WTC11 (cell line): ENCODE results near the gene TTC39B. TPM values are rescaled to one million over a fixed set of nuclear protein-coding genes. Genes with fewer than 3 reads are reported as not detected.

Experiments
- ATAC-seq: fragments of 200-7000 bp; cut with Tn5 transposase; 2 replicates; pipeline ENCODE4 v1.10.0; 2021; ENCODE audit warnings: mild to moderate bottlenecking, moderate library complexity
- CTCF ChIA-PET: fragments of 300-600 bp; sonication (Branson Sonifier 250); formaldehyde crosslinking; loops from one replicate; lab custom pipeline; 2021; ENCODE audit warnings: antibody characterized with exemption; lab: Charles Lee
- POLR2A ChIA-PET: fragments of 350-600 bp; sonication (Branson Sonifier 250); formaldehyde crosslinking; loops from one replicate; lab custom pipeline; 2021; ENCODE audit warnings: antibody characterized with exemption; lab: Charles Lee
- DNase-seq: peaks from one replicate; pipeline ENCODE4 v3.0.0; 2021; ENCODE audit warnings: low spot score
- H3K27ac Mint-ChIP-seq: 2 replicates; pipeline ENCODE4 v1.8.0; 2021; ENCODE audit warnings: mixed read lengths
- H3K27me3 Mint-ChIP-seq: 2 replicates; pipeline ENCODE4 v1.8.0; 2021; ENCODE audit warnings: low read depth, mild to moderate bottlenecking, moderate library complexity, mixed read lengths
- H3K36me3 Mint-ChIP-seq: 2 replicates; pipeline ENCODE4 v1.8.0; 2021; ENCODE audit warnings: mixed read lengths
- H3K4me1 Mint-ChIP-seq: 2 replicates; pipeline ENCODE4 v1.8.0; 2022; ENCODE audit warnings: mixed read lengths
- H3K4me3 Mint-ChIP-seq: 2 replicates; pipeline ENCODE4 v1.8.0; 2021; ENCODE audit warnings: mild to moderate bottlenecking, moderate library complexity, mixed read lengths
- H3K9me3 Mint-ChIP-seq: 2 replicates; pipeline ENCODE4 v1.8.0; 2021; ENCODE audit warnings: mixed read lengths
- AFF4 ChIP-seq: sonication (generic); formaldehyde crosslinking; IDR thresholded peaks from 2 replicates; pipeline ENCODE4 v1.8.1; 2023; ENCODE audit warnings: mild to moderate bottlenecking, missing genetic modification reagents, borderline replicate concordance
- FOXP1 ChIP-seq: sonication (generic); formaldehyde crosslinking; IDR thresholded peaks from 2 replicates; pipeline ENCODE4 v1.8.0; 2022; ENCODE audit warnings: missing genetic modification reagents, mild to moderate bottlenecking, moderate library complexity, borderline replicate concordance
- FOXP4 ChIP-seq: sonication (generic); formaldehyde crosslinking; IDR thresholded peaks from 2 replicates; pipeline ENCODE4 v1.8.0; 2022; ENCODE audit warnings: mild to moderate bottlenecking, missing genetic modification reagents
- IRF2 ChIP-seq: sonication (generic); formaldehyde crosslinking; IDR thresholded peaks from 2 replicates; pipeline ENCODE4 v1.8.0; 2022; ENCODE audit warnings: low read depth, missing genetic modification reagents, borderline replicate concordance
- NFATC4 ChIP-seq: fragments of 250-450 bp; sonication (Bioruptor Pico); IDR thresholded peaks from 2 replicates; pipeline ENCODE4 v1.9.0; 2021; ENCODE audit warnings: mild to moderate bottlenecking
- SMAD3 ChIP-seq: sonication (generic); formaldehyde crosslinking; IDR thresholded peaks from 2 replicates; pipeline ENCODE4 v1.8.0; 2022; ENCODE audit warnings: missing genetic modification reagents, mild to moderate bottlenecking, borderline replicate concordance
- SP1 ChIP-seq: sonication (generic); formaldehyde crosslinking; conservative IDR thresholded peaks from 2 replicates; pipeline ENCODE4 v1.8.1; 2022; ENCODE audit warnings: missing genetic modification reagents
- TP53 ChIP-seq: sonication (generic); formaldehyde crosslinking; IDR thresholded peaks from 2 replicates; pipeline ENCODE4 v1.8.1; 2023; ENCODE audit warnings: mild to moderate bottlenecking, missing genetic modification reagents
- ZNF219 ChIP-seq: sonication (generic); formaldehyde crosslinking; IDR thresholded peaks from 2 replicates; pipeline ENCODE4 v1.8.0; 2023; ENCODE audit warnings: missing genetic modification reagents, mild to moderate bottlenecking, borderline replicate concordance
- total RNA-seq: library from RNA; stranded (reverse); gene quantifications from 3 replicates; pipeline ENCODE4 v1.2.3, GENCODE V29; 2021
- TF ChIP-seq, protein P1 (sequence below): sonication (generic); formaldehyde crosslinking; IDR thresholded peaks from 2 replicates; pipeline ENCODE4 v1.8.1; 2022; ENCODE audit warnings: mild to moderate bottlenecking, missing genetic modification reagents, moderate library complexity, borderline replicate concordance
- TF ChIP-seq, protein P2 (sequence below): sonication (generic); formaldehyde crosslinking; IDR thresholded peaks from 2 replicates; pipeline ENCODE4 v1.8.1; 2023; ENCODE audit warnings: mild to moderate bottlenecking, moderate library complexity, missing genetic modification reagents

The TTC39B gene
- total RNA-seq, 1 experiment from 2014 or later: 12.5 TPM

DNA sequence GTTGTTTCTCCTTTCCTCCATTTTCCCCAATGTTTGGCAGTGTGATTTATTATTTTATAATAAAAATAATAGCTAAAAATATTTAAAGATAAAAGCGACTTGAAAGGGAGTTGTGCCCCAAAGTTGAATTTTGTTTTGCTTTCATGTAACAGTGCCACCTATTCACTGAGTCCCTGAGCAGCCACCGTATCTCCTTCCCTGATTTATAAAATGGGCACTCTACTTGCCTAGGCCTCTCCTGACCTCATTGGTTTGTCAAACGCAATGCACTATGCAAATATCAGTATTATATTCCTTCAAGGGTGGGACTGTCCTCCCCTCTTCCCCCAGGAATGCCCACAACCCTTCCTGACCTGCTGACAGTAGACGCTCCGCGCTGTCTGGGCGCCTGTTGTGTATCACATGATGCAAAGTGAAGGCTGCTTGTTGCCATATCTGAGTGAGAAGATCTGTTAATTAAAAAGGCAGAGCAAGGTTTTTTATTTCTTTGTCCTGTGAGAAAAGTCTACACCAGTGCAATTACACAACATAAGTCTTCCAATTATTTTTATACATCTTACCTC is 81.4 kb downstream of the TTC39B start (continued):
- TF ChIP-seq, protein P1, sequence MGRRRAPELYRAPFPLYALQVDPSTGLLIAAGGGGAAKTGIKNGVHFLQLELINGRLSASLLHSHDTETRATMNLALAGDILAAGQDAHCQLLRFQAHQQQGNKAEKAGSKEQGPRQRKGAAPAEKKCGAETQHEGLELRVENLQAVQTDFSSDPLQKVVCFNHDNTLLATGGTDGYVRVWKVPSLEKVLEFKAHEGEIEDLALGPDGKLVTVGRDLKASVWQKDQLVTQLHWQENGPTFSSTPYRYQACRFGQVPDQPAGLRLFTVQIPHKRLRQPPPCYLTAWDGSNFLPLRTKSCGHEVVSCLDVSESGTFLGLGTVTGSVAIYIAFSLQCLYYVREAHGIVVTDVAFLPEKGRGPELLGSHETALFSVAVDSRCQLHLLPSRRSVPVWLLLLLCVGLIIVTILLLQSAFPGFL (CRISPR knock-in tag): no peak

DNA sequence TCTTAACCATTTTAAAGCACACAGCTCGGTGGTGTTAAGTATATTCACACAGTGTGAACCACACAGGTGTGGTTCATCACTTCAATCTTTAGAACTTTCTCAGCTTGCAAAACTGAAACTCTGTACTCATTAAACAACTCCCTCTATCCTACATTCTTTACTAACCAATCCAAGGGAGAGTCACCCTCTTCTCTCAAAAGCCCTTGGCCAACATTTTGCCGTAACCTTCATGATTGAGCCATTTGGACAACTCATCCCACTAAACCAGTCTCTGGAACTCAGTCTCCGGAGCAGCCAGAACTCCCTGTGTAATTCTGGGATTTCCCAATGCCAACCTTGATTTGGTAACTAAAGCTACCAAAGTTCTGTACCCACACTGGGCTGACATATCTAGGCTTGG is 84.7 kb downstream of the TTC39B start:
- Mint-ChIP-seq H3K9me3 (no peaks in the 10 kb centered on the region), H3K4me1 (peaks cover 4% of the 10 kb centered on the region), H3K27me3 (no peaks in the 10 kb centered on the region), H3K4me3 (no peak overlapping the region), H3K36me3 (no peaks in the 10 kb centered on the region)
- no peak for ATAC-seq
- POLR2A ChIA-PET: no interaction called here
- TF ChIP-seq ZNF219 (CRISPR knock-in tag) (no peak), FOXP4 (CRISPR knock-in tag) (no peak)
- TF ChIP-seq, all 79 proteins: peak for 0
- no peak for DNase-seq
- H3K27ac Mint-ChIP-seq: no peak overlapping the region; the same call in 1 of the 2 replicates
- CTCF ChIA-PET: interaction anchor here (1.3 to 4.1 kb wide), 2 partner anchors 9 to 13 kb away, joined by 3 to 19 read pairs; no protein-coding TSS in a partner anchor

- Mint-ChIP-seq H3K27ac (no peak overlapping the region), H3K27me3 (no peaks in the 10 kb centered on the region), H3K4me3 (no peak overlapping the region), H3K9me3 (no peaks in the 10 kb centered on the region), H3K4me1 (peaks cover 2% of the 10 kb centered on the region), H3K36me3 (no peaks in the 10 kb centered on the region)
- ATAC-seq (no peak), DNase-seq (no peak)
- CTCF ChIA-PET: interaction anchor here (0.6 to 4.1 kb wide), 3 partner anchors 10 to 12 kb away, joined by 3 to 19 read pairs (median 7); no protein-coding TSS in a partner anchor
- TF ChIP-seq SP1 (CRISPR knock-in tag) (no peak), ZNF219 (CRISPR knock-in tag) (no peak), FOXP1 (CRISPR knock-in tag) (no peak), SMAD3 (CRISPR knock-in tag) (no peak), AFF4 (CRISPR knock-in tag) (no peak), TP53 (CRISPR knock-in tag) (no peak), NFATC4 (no peak), IRF2 (CRISPR knock-in tag) (no peak)
- TF ChIP-seq, protein P2, sequence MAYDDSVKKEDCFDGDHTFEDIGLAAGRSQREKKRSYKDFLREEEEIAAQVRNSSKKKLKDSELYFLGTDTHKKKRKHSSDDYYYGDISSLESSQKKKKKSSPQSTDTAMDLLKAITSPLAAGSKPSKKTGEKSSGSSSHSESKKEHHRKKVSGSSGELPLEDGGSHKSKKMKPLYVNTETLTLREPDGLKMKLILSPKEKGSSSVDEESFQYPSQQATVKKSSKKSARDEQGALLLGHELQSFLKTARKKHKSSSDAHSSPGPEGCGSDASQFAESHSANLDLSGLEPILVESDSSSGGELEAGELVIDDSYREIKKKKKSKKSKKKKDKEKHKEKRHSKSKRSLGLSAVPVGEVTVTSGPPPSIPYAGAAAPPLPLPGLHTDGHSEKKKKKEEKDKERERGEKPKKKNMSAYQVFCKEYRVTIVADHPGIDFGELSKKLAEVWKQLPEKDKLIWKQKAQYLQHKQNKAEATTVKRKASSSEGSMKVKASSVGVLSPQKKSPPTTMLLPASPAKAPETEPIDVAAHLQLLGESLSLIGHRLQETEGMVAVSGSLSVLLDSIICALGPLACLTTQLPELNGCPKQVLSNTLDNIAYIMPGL (CRISPR knock-in tag): no peak
- POLR2A ChIA-PET: no interaction called here
These were observed 85.3 kb downstream of the TTC39B start for GRCh38 chr9:15221746-15222145.
